H9 (cell line): Measurements from ENCODE around the gene ACAD9. TPM values are rescaled to one million over a fixed set of nuclear protein-coding genes. Genes with fewer than 3 reads are reported as not detected.

Source experiments
- DNase-seq: peaks from one replicate; pipeline ENCODE4 v3.0.0-alpha.2; 2017
- H2AFZ ChIP-seq: one replicate; pipeline ENCODE4 v1.6.1; 2013; ENCODE audit warnings: mild to moderate bottlenecking, low read length, control low read depth, moderate library complexity
- H2AK5ac ChIP-seq: 2 replicates; pipeline ENCODE4 v1.6.1; 2013; ENCODE audit warnings: low read length, control low read depth, mixed read lengths; ENCODE audit not compliant: insufficient read length
- H2BK120ac ChIP-seq: one replicate; pipeline ENCODE4 v1.6.1; 2013; ENCODE audit warnings: low read depth, mild to moderate bottlenecking, low read length, control low read depth, inconsistent platforms; ENCODE audit not compliant: poor library complexity, severe bottlenecking
- H2BK12ac ChIP-seq: 2 replicates; pipeline ENCODE4 v1.6.1; 2013; ENCODE audit warnings: low read length, control low read depth, mixed read lengths, low read depth; ENCODE audit not compliant: insufficient read length
- H2BK15ac ChIP-seq: 2 replicates; pipeline ENCODE4 v1.6.1; 2013; ENCODE audit warnings: low read depth, low read length, control low read depth
- H2BK20ac ChIP-seq: one replicate; pipeline ENCODE4 v1.6.1; 2013; ENCODE audit warnings: low read depth, mild to moderate bottlenecking, low read length, control low read depth, inconsistent platforms; ENCODE audit not compliant: poor library complexity, severe bottlenecking
- H2BK5ac ChIP-seq: 2 replicates; pipeline ENCODE4 v1.6.1; 2013; ENCODE audit warnings: low read length, control low read depth, mixed read lengths; ENCODE audit not compliant: insufficient read length
- H3K14ac ChIP-seq: 2 replicates; pipeline ENCODE4 v1.6.1; 2013; ENCODE audit warnings: low read length, control low read depth; ENCODE audit not compliant: insufficient read depth
- H3K18ac ChIP-seq: 2 replicates; pipeline ENCODE4 v1.6.1; 2013; ENCODE audit warnings: low read depth, mild to moderate bottlenecking, mixed read lengths, low read length, control low read depth; ENCODE audit not compliant: insufficient read length
- H3K23ac ChIP-seq: 2 replicates; pipeline ENCODE4 v1.6.1; 2013; ENCODE audit warnings: low read length, control low read depth, mixed read lengths, low read depth; ENCODE audit not compliant: insufficient read length
- H3K23me2 ChIP-seq: 2 replicates; pipeline ENCODE4 v1.6.1; 2013; ENCODE audit warnings: low read depth, mild to moderate bottlenecking, mixed read lengths, low read length, control low read depth; ENCODE audit not compliant: insufficient read length, poor library complexity, severe bottlenecking
- H3K27ac ChIP-seq: 2 replicates; pipeline ENCODE4 v1.5.1; 2013; ENCODE audit warnings: low read length, control low read depth, mixed read lengths, low read depth; ENCODE audit not compliant: insufficient read length
- H3K27me3 ChIP-seq: 2 replicates; pipeline ENCODE4 v1.6.1; 2013; ENCODE audit warnings: low read length, control low read depth, inconsistent platforms; ENCODE audit not compliant: insufficient read depth
- H3K4ac ChIP-seq: 2 replicates; pipeline ENCODE4 v1.6.1; 2013; ENCODE audit warnings: low read depth, mild to moderate bottlenecking, control low read depth, inconsistent platforms, low read length, moderate library complexity
- H3K4me1 ChIP-seq: 2 replicates; pipeline ENCODE4 v1.6.1; 2013; ENCODE audit warnings: low read length, control low read depth, inconsistent platforms; ENCODE audit not compliant: insufficient read depth
- H3K4me2 ChIP-seq: 2 replicates; pipeline ENCODE4 v1.6.1; 2013; ENCODE audit warnings: low read length, control low read depth, mixed read lengths; ENCODE audit not compliant: insufficient read length, insufficient read depth
- H3K56ac ChIP-seq: 2 replicates; pipeline ENCODE4 v1.6.1; 2013; ENCODE audit warnings: low read depth, mild to moderate bottlenecking, mixed read lengths, low read length, control low read depth; ENCODE audit not compliant: insufficient read length
- H3K79me1 ChIP-seq: 2 replicates; pipeline ENCODE4 v1.6.1; 2013; ENCODE audit warnings: low read depth, mild to moderate bottlenecking, moderate library complexity, low read length, control low read depth, inconsistent platforms; ENCODE audit not compliant: insufficient read depth, poor library complexity, severe bottlenecking
- H3K79me2 ChIP-seq: 2 replicates; pipeline ENCODE4 v1.6.1; 2013; ENCODE audit warnings: low read length, control low read depth, inconsistent platforms; ENCODE audit not compliant: insufficient read depth
- H3K9ac ChIP-seq: 2 replicates; pipeline ENCODE4 v1.6.1; 2013; ENCODE audit warnings: low read length, control low read depth, mixed read lengths; ENCODE audit not compliant: insufficient read length; ENCODE audit errors: extremely low read depth
- H3K9me3 ChIP-seq: one replicate; pipeline ENCODE4 v1.6.1; 2013; ENCODE audit warnings: low read depth, low read length, inconsistent platforms; ENCODE audit not compliant: control insufficient read depth
- H3T11ph ChIP-seq: one replicate; pipeline ENCODE4 v1.6.1; 2013; ENCODE audit warnings: mild to moderate bottlenecking, low read length, control low read depth, inconsistent platforms
- H4K20me1 ChIP-seq: one replicate; pipeline ENCODE4 v1.6.1; 2013; ENCODE audit not compliant: control insufficient read depth, insufficient read length, insufficient read depth
- H4K5ac ChIP-seq: 2 replicates; pipeline ENCODE4 v1.6.1; 2013; ENCODE audit warnings: low read depth, mild to moderate bottlenecking, mixed read lengths, low read length, control low read depth; ENCODE audit not compliant: insufficient read length
- H4K8ac ChIP-seq: replicated peaks from 2 replicates; pipeline ENCODE4 v1.6.1; 2013; ENCODE audit warnings: low read length, control low read depth, mixed read lengths, low read depth; ENCODE audit not compliant: insufficient read length
- H4K91ac ChIP-seq: 2 replicates; pipeline ENCODE4 v1.6.1; 2013; ENCODE audit warnings: low read depth, mild to moderate bottlenecking, moderate library complexity, mixed read lengths, low read length, control low read depth; ENCODE audit not compliant: insufficient read length
- H3K27ac Mint-ChIP-seq, 3 experiments: 2 replicates in 2 of 3; 3 replicates in 1 of 3; pipeline ENCODE4 v1.8.0; 2020 to 2021; ENCODE audit warnings: mixed read lengths in 3 of 3, mild to moderate bottlenecking in 1 of 3, moderate library complexity in 1 of 3
- H3K27me3 Mint-ChIP-seq: 2 replicates; pipeline ENCODE4 v1.8.0; 2021; ENCODE audit warnings: low read depth, mild to moderate bottlenecking, moderate library complexity, mixed read lengths
- H3K36me3 Mint-ChIP-seq, 3 experiments: 2 replicates in 2 of 3; 3 replicates in 1 of 3; pipeline ENCODE4 v1.8.0; 2020 to 2021; ENCODE audit warnings: low read depth in 3 of 3, mixed read lengths in 3 of 3; ENCODE audit not compliant: insufficient read depth in 1 of 3
- H3K4me1 Mint-ChIP-seq, 2 experiments: 2 replicates each; pipeline ENCODE4 v1.8.0; 2020; ENCODE audit warnings: mixed read lengths in 2 of 2
- H3K4me3 Mint-ChIP-seq, 2 experiments: 2 replicates in 1 of 2; 3 replicates in 1 of 2; pipeline ENCODE4 v1.8.0; 2020 to 2021; ENCODE audit warnings: mild to moderate bottlenecking in 2 of 2, mixed read lengths in 2 of 2, moderate library complexity in 1 of 2
- H3K9me3 Mint-ChIP-seq, 2 experiments: 2 replicates in 1 of 2; 3 replicates in 1 of 2; pipeline ENCODE4 v1.8.0; 2020; ENCODE audit warnings: mild to moderate bottlenecking in 2 of 2, mixed read lengths in 2 of 2, moderate library complexity in 1 of 2
- WGBS: extraction: QIAGEN DNeasy Blood & Tissue Kit; methylation state at CpG from one replicate; pipeline ENCODE4 v1.1.7; 2013; ENCODE audit warnings: missing lambda C conversion rate, low lambda C conversion rate, mixed read lengths; ENCODE audit not compliant: insufficient read length; ENCODE audit errors: extremely low coverage; 5-methylcytosine and 5-hydroxymethylcytosine counted together
- total RNA-seq: library from RNA; stranded (reverse); gene quantifications from 2 replicates; pipeline ENCODE4 v1.2.1, GENCODE V29; 2021
- TF ChIP-seq, protein P1 (sequence below): fragments of 200-600 bp; sonication (generic); conservative IDR thresholded peaks from 3 replicates; pipeline ENCODE4 v1.8.0; 2021; ENCODE audit warnings: antibody characterized with exemption, mild to moderate bottlenecking

The ACAD9 gene
- total RNA-seq, 1 experiment from 2014 or later = 43.1 TPM

DNA sequence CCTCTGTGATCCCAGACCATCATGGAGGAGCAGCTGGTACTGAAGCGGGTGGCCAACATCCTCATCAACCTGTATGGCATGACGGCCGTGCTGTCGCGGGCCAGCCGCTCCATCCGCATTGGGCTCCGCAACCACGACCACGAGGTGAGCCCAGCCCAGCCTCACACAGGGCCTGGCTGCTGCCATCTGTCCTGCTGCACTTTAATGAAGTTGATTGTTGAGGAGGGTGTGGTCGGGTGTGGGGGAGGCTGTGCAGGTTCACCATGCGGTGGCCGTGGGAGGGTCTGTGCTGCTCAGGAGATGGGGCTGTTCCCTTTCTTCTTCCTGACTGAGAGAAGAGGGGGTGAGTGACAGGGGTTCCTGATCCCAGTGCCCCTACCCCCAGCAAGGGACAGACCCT, 30.6 kb downstream of the ACAD9 start:
- Histone ChIP-seq H3K27ac (no peak overlapping the region), H3K23me2 (no peaks in the 10 kb centered on the region), H3K56ac (no peak overlapping the region), H3K23ac (no peak overlapping the region), H3K4me2 (no peak overlapping the region), H4K5ac (no peak overlapping the region), H3K18ac (no peak overlapping the region), H2AFZ (no peak overlapping the region), H3K27me3 (no peaks in the 10 kb centered on the region), H3K79me2 (no peaks in the 10 kb centered on the region), H3K79me1 (no peaks in the 10 kb centered on the region), H2BK5ac (no peak overlapping the region), H2AK5ac (no peak overlapping the region), H3T11ph (no peak overlapping the region), H3K9ac (no peak overlapping the region), H2BK15ac (no peak overlapping the region), H4K8ac (no peak overlapping the region), H3K9me3 (no peaks in the 10 kb centered on the region), H2BK20ac (no peak overlapping the region), H3K4me1 (no peaks in the 10 kb centered on the region), H2BK120ac (no peak overlapping the region), H4K91ac (no peak overlapping the region), H4K20me1 (no peaks in the 10 kb centered on the region), H3K4ac (no peak overlapping the region), H3K14ac (no peak overlapping the region), H2BK12ac (no peak overlapping the region)
- Mint-ChIP-seq H3K36me3 (peaks cover 36 to 80% (median 56%) of the 10 kb centered on the region in 3 experiments; a peak in 6 of 7 replicates), H3K9me3 (no peaks in the 10 kb centered on the region; a peak in 1 of 5 replicates), H3K4me3 (no peak overlapping the region), H3K4me1 (no peaks in the 10 kb centered on the region), H3K27ac (no peak overlapping the region), H3K27me3 (no peaks in the 10 kb centered on the region)
- no CpG with 5 or more reads among the region's 13 CpGs for WGBS
- no peak for DNase-seq
- TF ChIP-seq, protein P1, sequence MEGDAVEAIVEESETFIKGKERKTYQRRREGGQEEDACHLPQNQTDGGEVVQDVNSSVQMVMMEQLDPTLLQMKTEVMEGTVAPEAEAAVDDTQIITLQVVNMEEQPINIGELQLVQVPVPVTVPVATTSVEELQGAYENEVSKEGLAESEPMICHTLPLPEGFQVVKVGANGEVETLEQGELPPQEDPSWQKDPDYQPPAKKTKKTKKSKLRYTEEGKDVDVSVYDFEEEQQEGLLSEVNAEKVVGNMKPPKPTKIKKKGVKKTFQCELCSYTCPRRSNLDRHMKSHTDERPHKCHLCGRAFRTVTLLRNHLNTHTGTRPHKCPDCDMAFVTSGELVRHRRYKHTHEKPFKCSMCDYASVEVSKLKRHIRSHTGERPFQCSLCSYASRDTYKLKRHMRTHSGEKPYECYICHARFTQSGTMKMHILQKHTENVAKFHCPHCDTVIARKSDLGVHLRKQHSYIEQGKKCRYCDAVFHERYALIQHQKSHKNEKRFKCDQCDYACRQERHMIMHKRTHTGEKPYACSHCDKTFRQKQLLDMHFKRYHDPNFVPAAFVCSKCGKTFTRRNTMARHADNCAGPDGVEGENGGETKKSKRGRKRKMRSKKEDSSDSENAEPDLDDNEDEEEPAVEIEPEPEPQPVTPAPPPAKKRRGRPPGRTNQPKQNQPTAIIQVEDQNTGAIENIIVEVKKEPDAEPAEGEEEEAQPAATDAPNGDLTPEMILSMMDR = no peak
